Neuronal stem cell (in vitro differentiated cells): ENCODE data around the gene SCART1.

Experiments used
- DNase-seq: peaks from one replicate; pipeline ENCODE4 v3.0.0-alpha.2; 2013; ENCODE audit warnings: low spot score
- H2AFZ ChIP-seq: one replicate; pipeline ENCODE4 v1.6.1; 2013; ENCODE audit warnings: mild to moderate bottlenecking, low read length, inconsistent platforms
- H2AK5ac ChIP-seq: 2 replicates; pipeline ENCODE4 v1.6.1; 2013; ENCODE audit warnings: low read depth, mild to moderate bottlenecking, inconsistent platforms, low read length, moderate library complexity, mixed read lengths
- H2BK120ac ChIP-seq: 2 replicates; pipeline ENCODE4 v1.6.1; 2013; ENCODE audit warnings: low read depth, mild to moderate bottlenecking, inconsistent platforms, low read length, moderate library complexity, mixed read lengths
- H2BK12ac ChIP-seq: one replicate; pipeline ENCODE4 v1.6.1; 2013; ENCODE audit warnings: low read length, inconsistent platforms
- H2BK15ac ChIP-seq: 2 replicates; pipeline ENCODE4 v1.6.1; 2013; ENCODE audit warnings: mild to moderate bottlenecking, low read length, inconsistent platforms, mixed read lengths
- H2BK5ac ChIP-seq: one replicate; pipeline ENCODE4 v1.6.1; 2013; ENCODE audit warnings: inconsistent platforms, mild to moderate bottlenecking, low read length, moderate library complexity
- H3K14ac ChIP-seq: one replicate; pipeline ENCODE4 v1.6.1; 2013; ENCODE audit warnings: low read length, inconsistent platforms
- H3K18ac ChIP-seq: 2 replicates; pipeline ENCODE4 v1.6.1; 2013; ENCODE audit warnings: low read length, inconsistent platforms
- H3K23ac ChIP-seq: 2 replicates; pipeline ENCODE4 v1.6.1; 2013; ENCODE audit warnings: low read depth, mild to moderate bottlenecking, mixed read lengths, low read length, inconsistent platforms; ENCODE audit not compliant: poor library complexity
- H3K27ac ChIP-seq: replicated peaks from 3 replicates; pipeline ENCODE4 v1.5.1; 2013; ENCODE audit warnings: low read length, inconsistent platforms
- H3K27me3 ChIP-seq, 3 experiments: 2 replicates each; pipeline ENCODE4 v1.6.1; 2013; ENCODE audit warnings: low read length in 3 of 3, mild to moderate bottlenecking in 2 of 3, inconsistent platforms in 1 of 3, low read depth in 1 of 3, mixed read lengths in 1 of 3, moderate library complexity in 1 of 3; ENCODE audit not compliant: control insufficient read depth in 3 of 3, insufficient read depth in 3 of 3
- H3K36me3 ChIP-seq, 2 donors: replicated peaks in 1 of 2; 2 replicates each; pipeline ENCODE4 v1.6.1; 2013; ENCODE audit warnings: low read length in 2 of 2; ENCODE audit not compliant: control insufficient read depth in 2 of 2, insufficient read depth in 2 of 2
- H3K4ac ChIP-seq: 2 replicates; pipeline ENCODE4 v1.6.1; 2013; ENCODE audit warnings: inconsistent platforms, mild to moderate bottlenecking, low read length, moderate library complexity
- H3K4me1 ChIP-seq, 2 donors: 1 replicate in 1 of 2; 2 replicates in 1 of 2; pipeline ENCODE4 v1.6.1; 2013; ENCODE audit warnings: low read length in 2 of 2, low read depth in 1 of 2; ENCODE audit not compliant: control insufficient read depth in 2 of 2, insufficient read depth in 1 of 2
- H3K4me2 ChIP-seq: one replicate; pipeline ENCODE4 v1.6.1; 2013; ENCODE audit warnings: mild to moderate bottlenecking, low read length, inconsistent platforms; ENCODE audit not compliant: insufficient read depth, poor library complexity, severe bottlenecking
- H3K4me3 ChIP-seq, 2 donors: 2 replicates each; pipeline ENCODE4 v1.5.1; 2013; ENCODE audit warnings: low read length in 2 of 2, mild to moderate bottlenecking in 2 of 2, inconsistent platforms in 1 of 2, moderate library complexity in 1 of 2
- H3K79me1 ChIP-seq: one replicate; pipeline ENCODE4 v1.6.1; 2013; ENCODE audit warnings: low read depth, mild to moderate bottlenecking, inconsistent platforms, low read length, moderate library complexity
- H3K9ac ChIP-seq: one replicate; pipeline ENCODE4 v1.6.1; 2013; ENCODE audit warnings: mild to moderate bottlenecking, low read depth, low read length, inconsistent platforms; ENCODE audit not compliant: poor library complexity
- H3K9me3 ChIP-seq, 2 donors: replicated peaks in 1 of 2; 2 replicates each; pipeline versions ENCODE3 to v1.6.1; 2013; ENCODE audit warnings: low read length in 2 of 2, mild to moderate bottlenecking in 2 of 2, inconsistent platforms in 1 of 2, low read depth in 1 of 2, mixed read lengths in 1 of 2, moderate library complexity in 1 of 2; ENCODE audit not compliant: control insufficient read depth in 2 of 2, insufficient read depth in 1 of 2
- H4K8ac ChIP-seq: one replicate; pipeline ENCODE4 v1.6.1; 2013; ENCODE audit warnings: low read depth, mild to moderate bottlenecking, inconsistent platforms, low read length, moderate library complexity
- H4K91ac ChIP-seq: one replicate; pipeline ENCODE4 v1.6.1; 2013; ENCODE audit warnings: low read length, low read depth, mild to moderate bottlenecking, inconsistent platforms; ENCODE audit not compliant: poor library complexity
- WGBS, 2 donors: extraction: QIAGEN DNeasy Blood & Tissue Kit; methylation state at CpG; one replicate each; pipeline ENCODE4 v1.1.7; 2013; ENCODE audit warnings: missing lambda C conversion rate in 2 of 2, mixed read lengths in 1 of 2; ENCODE audit not compliant: insufficient read length in 2 of 2, insufficient replicate concordance in 1 of 2; ENCODE audit errors: extremely low coverage in 2 of 2; 5-methylcytosine and 5-hydroxymethylcytosine counted together

SCART1 gene

GRCh38 chr10:133509700-133510099, 56.0 kb downstream of the SCART1 start:
- no peaks in the 10 kb centered on the region for H3K36me3 ChIP-seq
- H3K9me3 ChIP-seq: peaks cover 0 to 18% of the 10 kb centered on the region in 2 donors
- H2AFZ ChIP-seq: no peak overlapping the region
- no peak overlapping the region for H4K91ac ChIP-seq
- no peak overlapping the region for H2BK15ac ChIP-seq
- no peak overlapping the region for H4K8ac ChIP-seq
- H2BK12ac ChIP-seq: no peak overlapping the region
- H3K4me2 ChIP-seq: no peak overlapping the region
- no peak overlapping the region for H3K9ac ChIP-seq
- H3K27ac ChIP-seq: no peak overlapping the region
- H2BK5ac ChIP-seq: no peak overlapping the region
- no peaks in the 10 kb centered on the region for H3K79me1 ChIP-seq
- no peak overlapping the region for H3K18ac ChIP-seq
- H3K4ac ChIP-seq: no peak overlapping the region
- no peak overlapping the region for H3K23ac ChIP-seq
- no peak overlapping the region for H2BK120ac ChIP-seq
- no peak overlapping the region for H3K14ac ChIP-seq
- no peak overlapping the region for H2AK5ac ChIP-seq
- peaks cover 0 to 20% (median 0%) of the 10 kb centered on the region in 3 experiments for H3K27me3 ChIP-seq
- no peaks in the 10 kb centered on the region for H3K4me1 ChIP-seq
- DNase-seq: no peak
- WGBS, 2 donors: no CpG with 5 or more reads among the region's 4 CpGs
- no peak overlapping the region for H3K4me3 ChIP-seq

DNA sequence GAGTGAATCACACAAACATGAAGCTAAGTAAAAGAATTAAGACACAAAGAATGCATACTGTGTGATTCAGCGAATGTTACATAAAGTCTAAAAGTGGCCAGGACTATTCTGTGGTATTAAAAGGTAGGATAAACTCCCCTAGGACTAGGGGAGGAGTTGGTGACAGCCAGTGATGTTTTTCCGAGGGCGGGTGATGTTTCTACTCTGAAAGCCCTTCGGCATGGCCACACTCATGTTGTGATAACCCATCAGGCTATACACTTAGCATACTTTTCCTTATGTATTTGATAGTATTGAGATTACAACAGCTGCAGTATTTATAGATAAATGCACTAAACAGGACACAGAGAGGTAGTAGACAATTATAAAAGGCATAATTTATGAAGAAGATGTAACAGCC, 57.7 kb downstream of the SCART1 start:
- no peak overlapping the region for H2BK5ac ChIP-seq
- no peak overlapping the region for H3K4me2 ChIP-seq

GRCh38 chr10:133511907-133512528, 58.3 kb downstream of the SCART1 start:
- H2BK12ac ChIP-seq: no peak overlapping the region
- no CpG with 5 or more reads among the region's 4 CpGs for WGBS, 2 donors
- no peaks in the 10 kb centered on the region for H3K79me1 ChIP-seq
- H3K27ac ChIP-seq: no peak overlapping the region
- H3K14ac ChIP-seq: no peak overlapping the region
- no peak overlapping the region for H4K91ac ChIP-seq
- no peaks in the 10 kb centered on the region for H3K36me3 ChIP-seq
- H3K4ac ChIP-seq: no peak overlapping the region
- no peak overlapping the region for H2AFZ ChIP-seq
- no peak overlapping the region for H2AK5ac ChIP-seq
- H2BK5ac ChIP-seq: no peak overlapping the region
- no peaks in the 10 kb centered on the region for H3K4me1 ChIP-seq
- H3K9ac ChIP-seq: no peak overlapping the region
- peaks cover 0 to 25% (median 0%) of the 10 kb centered on the region in 3 experiments for H3K27me3 ChIP-seq
- no peak overlapping the region for H4K8ac ChIP-seq
- no peak overlapping the region for H2BK15ac ChIP-seq
- no peak overlapping the region for H3K4me2 ChIP-seq
- H3K4me3 ChIP-seq: no peak overlapping the region
- no peak overlapping the region for H3K23ac ChIP-seq
- no peak for DNase-seq
- no peak overlapping the region for H2BK120ac ChIP-seq
- H3K18ac ChIP-seq: no peak overlapping the region
- H3K9me3 ChIP-seq: peaks cover 0 to 12% of the 10 kb centered on the region in 2 donors

More for the DNA sequence above, 57.7 kb downstream of the SCART1 start:
- Histone ChIP-seq H3K4me3 (no peak overlapping the region), H3K27me3 (peaks cover 0 to 20% (median 0%) of the 10 kb centered on the region in 3 experiments), H3K79me1 (no peaks in the 10 kb centered on the region), H3K23ac (no peak overlapping the region), H3K4me1 (no peaks in the 10 kb centered on the region), H3K4ac (no peak overlapping the region), H4K91ac (no peak overlapping the region), H2BK15ac (no peak overlapping the region), H3K14ac (no peak overlapping the region), H3K18ac (no peak overlapping the region), H3K9me3 (peaks cover 0 to 15% of the 10 kb centered on the region in 2 donors), H2AFZ (no peak overlapping the region), H3K36me3 (no peaks in the 10 kb centered on the region), H2AK5ac (no peak overlapping the region), H3K27ac (no peak overlapping the region), H2BK120ac (no peak overlapping the region), H2BK12ac (no peak overlapping the region), H3K9ac (no peak overlapping the region), H4K8ac (no peak overlapping the region)
- no CpG with 5 or more reads among the region's 4 CpGs for WGBS, 2 donors
- no peak for DNase-seq

GRCh38 chr10:133515471-133515870, 61.7 kb downstream of the SCART1 start:
- Histone ChIP-seq H4K91ac (no peak overlapping the region), H3K23ac (no peak overlapping the region), H2BK120ac (no peak overlapping the region), H3K9ac (no peak overlapping the region), H3K36me3 (no peaks in the 10 kb centered on the region), H3K4me1 (no peaks in the 10 kb centered on the region), H2BK15ac (no peak overlapping the region), H2AK5ac (no peak overlapping the region), H3K79me1 (no peaks in the 10 kb centered on the region), H3K27ac (no peak overlapping the region), H3K18ac (no peak overlapping the region), H3K14ac (no peak overlapping the region), H3K4me3 (no peak overlapping the region), H2BK12ac (no peak overlapping the region), H3K9me3 (peaks cover 0 to 9% of the 10 kb centered on the region in 2 donors), H3K27me3 (peaks cover 0 to 32% (median 0%) of the 10 kb centered on the region in 3 experiments), H3K4me2 (no peak overlapping the region), H2AFZ (no peak overlapping the region), H4K8ac (no peak overlapping the region), H2BK5ac (no peak overlapping the region), H3K4ac (no peak overlapping the region)
- DNase-seq: no peak
- WGBS, 2 donors: no CpG with 5 or more reads among the region's 4 CpGs
